GM23338 (cell line): Measurements from ENCODE around the gene ARHGEF40. TPM values are rescaled to one million over a fixed set of nuclear protein-coding genes. Genes with fewer than 3 reads are reported as not detected.

Experiments used
- ATAC-seq: fragments of 200-7000 bp; cut with Tn5 transposase; 3 replicates; pipeline ENCODE4 v1.9.1; 2020
- DNase-seq: peaks from one replicate; pipeline ENCODE4 v3.0.0-alpha.2; 2015; ENCODE audit warnings: low spot score
- H2AFZ ChIP-seq: fragments of 200-600 bp; sonication (generic); 2 replicates; pipeline ENCODE4 v1.8.0; 2016; ENCODE audit warnings: antibody characterized with exemption, mild to moderate bottlenecking, moderate library complexity
- H3F3A ChIP-seq: fragments of 200-600 bp; sonication (generic); replicated peaks from 2 replicates; pipeline ENCODE4 v1.8.0; 2017; ENCODE audit warnings: antibody characterized with exemption, mixed run types, low read depth
- H3K27ac ChIP-seq: fragments of 200-600 bp; sonication (generic); 2 replicates; pipeline ENCODE4 v1.6.1; 2016; ENCODE audit warnings: low read depth
- H3K27me3 ChIP-seq: fragments of 200-600 bp; sonication (generic); 2 replicates; pipeline ENCODE4 v1.8.0; 2016; ENCODE audit warnings: mild to moderate bottlenecking, mixed run types, moderate library complexity; ENCODE audit not compliant: insufficient read depth
- H3K36me3 ChIP-seq: fragments of 200-600 bp; sonication (generic); 2 replicates; pipeline ENCODE4 v1.8.0; 2016; ENCODE audit warnings: mild to moderate bottlenecking; ENCODE audit not compliant: insufficient read depth
- H3K4me1 ChIP-seq: fragments of 200-600 bp; sonication (generic); 2 replicates; pipeline ENCODE4 v1.8.0; 2016; ENCODE audit warnings: mild to moderate bottlenecking, moderate library complexity; ENCODE audit not compliant: insufficient read depth
- H3K4me2 ChIP-seq: fragments of 200-600 bp; sonication (generic); 2 replicates; pipeline ENCODE4 v1.7.1; 2017; ENCODE audit warnings: mixed run types
- H3K4me3 ChIP-seq: fragments of 200-600 bp; sonication (generic); 2 replicates; pipeline ENCODE4 v1.6.1; 2016; ENCODE audit warnings: mixed run types
- H3K79me2 ChIP-seq: fragments of 200-600 bp; sonication (generic); replicated peaks from 2 replicates; pipeline ENCODE4 v1.8.0; 2017; ENCODE audit warnings: mild to moderate bottlenecking; ENCODE audit not compliant: insufficient read depth
- H3K9me2 ChIP-seq: fragments of 200-600 bp; sonication (generic); 2 replicates; pipeline ENCODE4 v1.8.0; 2017; ENCODE audit not compliant: insufficient read depth
- H4K20me1 ChIP-seq: fragments of 200-600 bp; sonication (generic); replicated peaks from 2 replicates; pipeline ENCODE4 v1.8.0; 2017; ENCODE audit warnings: mild to moderate bottlenecking; ENCODE audit not compliant: insufficient read depth
- H3K27ac Mint-ChIP-seq: 2 replicates; pipeline ENCODE4 v1.8.0; 2020; ENCODE audit warnings: inconsistent platforms, mild to moderate bottlenecking, moderate library complexity, mixed read lengths
- H3K27me3 Mint-ChIP-seq: 3 replicates; pipeline ENCODE4 v1.8.0; 2022; ENCODE audit warnings: low read depth, mild to moderate bottlenecking, moderate library complexity, mixed read lengths, inconsistent platforms; ENCODE audit not compliant: insufficient read depth, poor library complexity
- H3K36me3 Mint-ChIP-seq: 3 replicates; pipeline ENCODE4 v1.8.0; 2021; ENCODE audit warnings: low read depth, mild to moderate bottlenecking, inconsistent platforms, moderate library complexity, mixed read lengths
- H3K4me1 Mint-ChIP-seq: 3 replicates; pipeline ENCODE4 v1.8.0; 2020; ENCODE audit warnings: mild to moderate bottlenecking, inconsistent platforms, mixed read lengths
- H3K4me3 Mint-ChIP-seq: 3 replicates; pipeline ENCODE4 v1.8.0; 2021; ENCODE audit warnings: moderate library complexity, mild to moderate bottlenecking, inconsistent platforms, mixed read lengths
- H3K9me3 Mint-ChIP-seq: 3 replicates; pipeline ENCODE4 v1.8.0; 2020; ENCODE audit warnings: moderate library complexity, mild to moderate bottlenecking, inconsistent platforms, mixed read lengths
- CREB1 ChIP-seq: fragments of 250-450 bp; sonication (Bioruptor Pico); IDR thresholded peaks from 2 replicates; pipeline ENCODE4 v1.5.0; 2020; ENCODE audit warnings: low read depth, mild to moderate bottlenecking, moderate library complexity
- ETS1 ChIP-seq: IDR thresholded peaks from 2 replicates; pipeline ENCODE4 v1.6.1; 2016; ENCODE audit warnings: antibody characterized with exemption
- EZH2 ChIP-seq: fragments of 200-600 bp; sonication (generic); IDR thresholded peaks from one replicate; pipeline ENCODE4 v1.8.0; 2017; ENCODE audit warnings: antibody characterized with exemption, mild to moderate bottlenecking, low read depth; ENCODE audit not compliant: unreplicated experiment
- EZH2phosphoT487 ChIP-seq: fragments of 200-600 bp; sonication (generic); IDR thresholded peaks from one replicate; pipeline ENCODE4 v1.8.1; 2018; ENCODE audit warnings: antibody characterized with exemption; ENCODE audit not compliant: unreplicated experiment
- JUNB ChIP-seq: IDR thresholded peaks from one replicate; pipeline ENCODE4 v1.6.1; 2016; ENCODE audit warnings: antibody characterized with exemption; ENCODE audit not compliant: unreplicated experiment
- NANOG ChIP-seq: IDR thresholded peaks from 2 replicates; pipeline ENCODE4 v1.6.1; 2016; ENCODE audit warnings: antibody characterized with exemption, borderline replicate concordance
- POLR2AphosphoS5 ChIP-seq: IDR thresholded peaks from 2 replicates; pipeline ENCODE4 v1.6.1; 2016; ENCODE audit warnings: antibody characterized with exemption, low read depth
- STAT1 ChIP-seq: IDR thresholded peaks from one replicate; pipeline ENCODE4 v1.6.1; 2016; ENCODE audit warnings: antibody characterized with exemption; ENCODE audit not compliant: unreplicated experiment
- ZNF114 ChIP-seq: fragments of 250-450 bp; sonication (Bioruptor Pico); IDR thresholded peaks from 2 replicates; pipeline ENCODE4 v1.5.0; 2020; ENCODE audit warnings: mild to moderate bottlenecking, moderate library complexity
- ZNF331 ChIP-seq: fragments of 250-450 bp; sonication (Bioruptor Pico); IDR thresholded peaks from 2 replicates; pipeline ENCODE4 v1.5.0; 2020; ENCODE audit warnings: low read depth, mild to moderate bottlenecking, moderate library complexity
- ZNF462 ChIP-seq: fragments of 250-450 bp; sonication (Bioruptor Pico); IDR thresholded peaks from 2 replicates; pipeline ENCODE4 v1.5.0; 2020; ENCODE audit warnings: mild to moderate bottlenecking, moderate library complexity
- polyA plus RNA-seq: library from polyadenylated mRNA; unstranded; fragments of >200 nt; fragmentation: Nextera tagmentation; extraction: Ambion mirVana; gene quantifications from 2 replicates; pipeline ENCODE4 v1.2.1, GENCODE V29; 2016
- total RNA-seq: library from RNA; depleted of rRNA; stranded (reverse); fragments of >200 nt; shearing (Covaris generic); gene quantifications from 2 replicates; pipeline ENCODE4 v1.2.3, GENCODE V29; 2014

Gene ARHGEF40
- total and polyA plus RNA-seq, 2 experiments from 2014 or later: 17.7 to 44.6 TPM

- Histone ChIP-seq H3K4me1 (peaks cover 16% of the 10 kb centered on the region), H3K27me3 (peaks cover 6% of the 10 kb centered on the region; the same call in 1 of the 2 replicates), H4K20me1 (no peaks in the 10 kb centered on the region), H3K27ac (no peak within 1 kb of the TSS), H3K79me2 (no peaks in the 10 kb centered on the region), H3K4me2 (no peak within 1 kb of the TSS), H3K36me3 (no peaks in the 10 kb centered on the region), H3K4me3 (no peak within 1 kb of the TSS), H3K9me2 (peaks cover 6% of the 10 kb centered on the region; the same call in 1 of the 2 replicates), H2AFZ (no peak within 1 kb of the TSS), H3F3A (peaks cover 7% of the 10 kb centered on the region; the same call in 1 of the 2 replicates)
- H3K36me3 Mint-ChIP-seq: no peaks in the 10 kb centered on the region
- H3K9me3 Mint-ChIP-seq: no peaks in the 10 kb centered on the region
- H3K27ac Mint-ChIP-seq: no peak within 1 kb of the TSS
- DNase-seq: no peak
- H3K27me3 Mint-ChIP-seq: peaks cover 16% of the 10 kb centered on the region
- H3K4me1 Mint-ChIP-seq: peaks cover 17% of the 10 kb centered on the region
- no peak for TF ChIP-seq STAT1
- TF ChIP-seq JUNB: no peak
- no peak within 1 kb of the TSS for H3K4me3 Mint-ChIP-seq
- ATAC-seq: no peak
Measured at GRCh38 chr14:21029917-21030316, 40.2 kb upstream of the ARHGEF40 start, which contains the start of gene TPPP2. TPPP2 (plus strand) TSS chr14:21030217; CDS start chr14:21030582, 365 bp downstream.

GRCh38 chr14:21030531-21030930 lies 39.6 kb upstream of the ARHGEF40 start:
- no peak overlapping the region for H3K27ac Mint-ChIP-seq
- Histone ChIP-seq H3K4me3 (no peak overlapping the region), H3K27ac (no peak overlapping the region), H3K27me3 (peaks cover 6% of the 10 kb centered on the region; the same call in 1 of the 2 replicates), H3F3A (peaks cover 4% of the 10 kb centered on the region; the same call in 1 of the 2 replicates), H2AFZ (no peak overlapping the region), H4K20me1 (no peaks in the 10 kb centered on the region), H3K4me2 (no peak overlapping the region), H3K9me2 (peaks cover 6% of the 10 kb centered on the region; the same call in 1 of the 2 replicates), H3K79me2 (no peaks in the 10 kb centered on the region), H3K4me1 (peaks cover 16% of the 10 kb centered on the region), H3K36me3 (no peaks in the 10 kb centered on the region)
- peaks cover 17% of the 10 kb centered on the region for H3K4me1 Mint-ChIP-seq
- H3K36me3 Mint-ChIP-seq: no peaks in the 10 kb centered on the region
- ATAC-seq (no peak), DNase-seq (no peak)
- TF ChIP-seq EZH2 (no peak), JUNB (no peak), CREB1 (CRISPR knock-in tag) (no peak), EZH2phosphoT487 (no peak), ZNF114 (CRISPR knock-in tag) (no peak), NANOG (no peak), ZNF462 (no peak), ETS1 (no peak), ZNF331 (no peak), STAT1 (no peak), POLR2AphosphoS5 (no peak)
- no peak overlapping the region for H3K4me3 Mint-ChIP-seq
- no peaks in the 10 kb centered on the region for H3K9me3 Mint-ChIP-seq
- peaks cover 16% of the 10 kb centered on the region for H3K27me3 Mint-ChIP-seq
